Caki2 (cell line): ENCODE measurements around the gene LRP1B. TPM values are rescaled to one million over a fixed set of nuclear protein-coding genes. Genes with fewer than 3 reads are reported as not detected.

ENCODE experiments used
- DNase-seq: peaks from one replicate; pipeline ENCODE4 v3.0.0-alpha.2; 2015; ENCODE audit warnings: low read depth
- in situ Hi-C: cut with HindIII; loops from 2 replicates; pipeline ENCODE4 v1.10.0; 2016; ENCODE audit warnings: low sequenced_read_pairs, low pct_unique_long_range_greater_than_20kb, mixed read lengths
- total RNA-seq: library from RNA; depleted of rRNA; stranded (reverse); fragments of >200 nt; shearing (Covaris generic); gene quantifications from 2 replicates; pipeline ENCODE4 v1.2.3, GENCODE V29; 2014; ENCODE audit warnings: low replicate concordance

Gene LRP1B
- total RNA-seq, 1 experiment from 2014 or later: 0.14 TPM

GRCh38 chr2:141526760-141527159 lies 604.1 kb downstream of the LRP1B start:
- in situ Hi-C loops: no loop called here

DNA sequence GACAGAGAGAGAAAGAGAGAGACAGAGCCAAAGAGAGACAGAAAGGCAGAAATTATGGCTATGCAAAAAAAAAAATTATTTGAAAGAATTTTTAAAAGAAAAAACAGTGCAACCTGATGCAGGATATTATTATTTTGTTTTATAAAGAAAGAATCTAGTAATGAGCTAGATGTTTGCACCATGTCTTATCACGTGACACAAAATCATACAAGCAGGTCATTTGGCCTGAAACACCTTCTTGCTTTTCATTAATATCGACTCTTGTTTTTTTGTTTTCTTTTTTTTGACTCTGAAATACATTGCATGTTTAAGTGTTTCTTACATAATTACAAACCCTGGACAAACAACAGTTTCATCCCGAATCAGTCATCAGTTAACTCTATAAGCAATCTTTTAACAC lies 606.0 kb downstream of the LRP1B start:
- in situ Hi-C loops: no loop called here
- DNase-seq: no peak

More at GRCh38 chr2:141526760-141527159, 604.1 kb downstream of the LRP1B start:
- no peak for DNase-seq

DNA sequence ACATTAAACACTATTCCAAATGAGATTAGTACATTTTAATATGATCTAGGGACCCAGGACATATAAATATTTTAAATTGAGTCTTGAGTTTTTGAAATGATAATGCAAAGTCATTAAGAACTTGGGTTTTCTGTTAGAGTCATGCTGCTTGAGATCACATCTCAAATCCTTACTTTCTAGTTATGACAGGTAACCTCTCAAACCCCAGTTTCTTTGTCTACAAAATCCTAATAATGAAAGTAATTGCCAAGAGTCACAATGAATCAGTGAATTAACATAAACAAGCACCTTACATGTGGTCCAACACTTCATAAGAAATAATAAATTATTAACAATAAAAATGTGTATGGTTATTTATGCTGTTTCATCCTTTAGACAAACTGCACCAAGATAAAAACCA lies 607.6 kb downstream of the LRP1B start:
- DNase-seq: no peak
- in situ Hi-C loops: no loop called here

DNA sequence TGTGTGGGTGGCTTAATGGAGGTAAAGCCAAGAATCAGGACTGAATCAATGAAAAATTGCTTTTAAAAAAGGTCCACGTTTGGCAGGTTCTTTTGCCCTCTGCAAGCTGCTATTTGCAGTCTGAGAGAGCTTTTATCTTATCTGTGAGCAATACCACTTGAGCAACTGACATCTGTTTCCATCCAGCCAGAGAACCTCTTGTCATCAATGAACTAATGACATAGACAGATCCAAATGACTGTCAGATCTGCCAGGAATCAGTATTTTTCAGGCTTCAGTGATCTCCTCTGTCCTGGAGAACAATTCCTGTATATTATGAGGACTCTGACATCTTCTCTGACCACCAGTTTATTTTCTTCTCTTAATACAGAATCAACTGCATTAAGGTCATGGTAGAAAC lies 608.1 kb downstream of the LRP1B start:
- DNase-seq: no peak
- in situ Hi-C loops: no loop called here

- DNase-seq: no peak
- in situ Hi-C loops: no loop called here
These were observed 608.8 kb downstream of the LRP1B start for GRCh38 chr2:141522048-141522447.

DNA sequence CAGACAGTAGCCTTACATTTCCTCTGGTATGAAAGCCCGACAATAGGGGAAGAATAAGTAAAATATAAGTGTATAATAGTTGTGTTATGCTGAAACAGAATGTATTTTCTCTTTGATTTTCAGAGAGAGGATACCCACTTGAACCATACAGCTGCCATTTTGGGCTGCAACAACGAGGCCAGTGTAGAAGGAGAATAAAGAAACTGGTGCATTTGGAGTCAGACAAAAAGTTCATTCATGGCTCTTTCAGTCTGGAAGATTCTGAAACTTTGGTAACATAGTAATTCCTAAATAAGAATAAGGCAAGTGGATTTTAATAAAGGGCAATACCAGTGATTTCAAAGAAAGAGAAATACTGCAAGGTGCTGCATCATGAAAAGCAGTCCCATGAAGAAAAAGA lies 610.9 kb downstream of the LRP1B start:
- DNase-seq: no peak
- in situ Hi-C loops: no loop called here

DNA sequence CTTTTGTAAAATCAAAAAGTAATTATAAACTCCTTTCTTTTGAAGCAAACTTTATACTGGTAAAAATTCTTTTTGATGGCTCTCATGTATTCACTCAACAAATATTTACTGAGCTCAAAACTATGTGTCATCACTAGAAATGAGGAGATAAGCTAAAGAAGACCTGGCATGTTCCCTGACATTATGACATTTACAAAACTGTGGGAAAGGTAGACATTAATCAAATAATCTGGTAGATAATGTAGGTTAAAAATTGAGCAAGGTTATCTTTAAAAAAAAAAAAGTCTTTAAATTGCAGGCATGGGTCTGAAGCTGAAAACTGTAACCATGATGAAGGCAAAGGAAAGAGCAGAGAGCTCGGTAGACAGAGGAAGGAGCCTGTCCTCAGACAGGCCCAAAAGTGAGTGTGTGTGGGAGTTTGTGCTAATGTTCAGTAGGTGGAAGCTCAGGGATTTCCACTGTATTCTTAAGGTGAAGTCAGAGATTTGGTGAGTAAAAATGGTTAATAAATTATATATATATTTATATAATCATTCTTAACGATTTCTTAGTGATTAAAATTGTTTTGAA lies 612.9 kb downstream of the LRP1B start:
- in situ Hi-C loops: no loop called here
- DNase-seq: no peak

DNA sequence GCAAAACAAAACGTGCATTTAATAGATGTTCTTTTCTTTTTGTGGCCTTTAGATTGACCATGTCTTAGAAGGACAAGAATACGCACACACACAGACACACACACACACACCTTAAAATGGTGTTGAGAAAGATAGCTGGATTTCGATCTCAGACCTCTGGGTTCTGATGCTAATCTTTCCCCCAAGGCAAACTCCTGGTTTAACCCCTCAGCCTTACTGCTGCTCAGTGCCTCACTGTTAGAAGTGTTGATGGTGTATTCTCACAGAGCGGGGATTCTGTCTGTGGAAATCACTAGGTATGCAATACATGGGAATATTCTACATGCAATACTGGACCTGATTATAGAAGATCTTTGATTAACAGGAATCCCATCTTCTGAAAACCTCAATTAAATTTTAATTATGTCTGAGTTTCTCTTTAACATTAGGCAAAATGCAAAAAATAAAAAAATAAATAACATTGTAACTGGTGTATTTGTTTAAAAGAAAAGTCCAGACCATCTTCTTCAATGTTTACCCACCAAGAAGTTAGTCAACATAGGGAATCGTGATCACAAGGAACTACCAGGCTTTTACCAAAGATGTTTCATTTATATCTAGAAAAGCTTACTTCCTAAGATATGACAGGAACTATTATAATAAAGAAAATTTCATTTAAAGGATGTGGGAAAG lies 613.5 kb downstream of the LRP1B start:
- in situ Hi-C loops: no loop called here
- DNase-seq: no peak

DNA sequence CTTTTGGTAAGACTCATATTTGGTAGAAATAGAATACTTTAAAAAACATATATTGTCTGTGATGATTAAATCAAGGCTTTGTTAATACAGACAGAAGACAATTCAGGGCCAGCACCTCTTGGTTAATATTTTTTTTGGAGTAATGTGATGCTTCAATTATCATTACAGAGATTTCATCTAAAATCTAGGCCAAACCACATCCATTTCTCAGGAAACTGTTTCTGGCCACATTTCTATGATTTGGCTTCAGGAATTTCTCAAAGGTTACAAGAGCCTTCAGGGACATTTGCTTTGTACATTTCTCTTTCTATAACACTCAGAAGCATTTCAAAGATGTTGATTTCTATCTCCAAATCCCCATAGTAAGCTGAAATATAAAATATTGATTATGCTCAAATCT lies 614.9 kb downstream of the LRP1B start:
- in situ Hi-C loops: no loop called here
- no peak for DNase-seq

DNA sequence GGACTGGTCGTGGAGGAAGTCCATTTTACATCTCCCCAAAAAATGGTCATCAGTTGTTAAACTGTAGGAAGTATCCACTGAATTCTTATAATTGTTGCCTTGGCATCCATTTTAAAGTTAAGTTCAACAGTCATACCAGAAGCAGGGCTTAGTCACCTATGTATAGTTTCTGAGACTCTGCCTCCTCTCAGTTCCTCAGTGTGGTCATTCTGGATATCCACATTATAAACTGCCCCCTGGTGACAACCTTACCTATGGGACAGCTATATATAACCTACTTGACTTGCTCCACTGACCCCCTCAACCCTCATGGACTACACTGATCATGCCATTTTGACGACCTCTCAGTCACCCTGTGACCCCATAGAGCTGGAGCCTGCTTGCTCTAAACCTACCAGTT lies 617.0 kb downstream of the LRP1B start:
- DNase-seq: no peak
- in situ Hi-C loops: no loop called here

DNA sequence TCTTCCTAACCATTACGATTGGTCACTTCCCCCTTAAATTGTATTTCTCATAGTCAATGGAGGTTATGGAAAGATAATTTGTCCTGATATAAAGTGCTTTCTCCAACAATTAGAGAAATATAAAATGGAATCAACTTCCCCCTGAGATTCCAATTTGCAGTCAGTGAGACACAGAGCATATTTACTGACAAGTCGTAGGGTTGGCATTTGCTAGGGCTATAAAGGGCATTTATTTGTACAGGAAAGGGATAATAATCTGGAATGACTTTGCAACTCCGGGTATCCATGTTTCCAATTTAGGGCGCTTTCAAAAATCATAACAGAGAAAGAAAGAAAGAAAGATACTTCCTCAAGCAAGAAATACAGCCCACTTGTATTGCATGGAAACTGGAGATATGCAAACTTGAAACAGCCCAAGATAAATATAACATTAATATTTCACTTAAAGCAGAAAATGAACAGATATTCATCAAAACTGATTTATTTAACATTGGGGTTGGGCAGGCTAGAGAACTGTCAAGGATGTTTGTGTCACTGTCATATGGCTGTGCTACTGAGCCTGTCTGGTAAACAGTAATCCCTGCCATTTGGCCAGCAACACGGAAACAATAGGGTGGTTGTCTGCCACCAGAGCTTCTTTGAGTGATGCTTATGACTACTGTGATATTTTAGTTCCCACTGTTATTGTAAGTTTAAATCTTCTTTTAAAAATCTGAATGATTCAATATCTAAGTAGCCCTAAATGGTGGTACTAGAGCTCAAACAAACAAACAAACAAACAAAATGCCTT lies 621.8 kb downstream of the LRP1B start:
- no peak for DNase-seq
- in situ Hi-C loops: no loop called here

DNA sequence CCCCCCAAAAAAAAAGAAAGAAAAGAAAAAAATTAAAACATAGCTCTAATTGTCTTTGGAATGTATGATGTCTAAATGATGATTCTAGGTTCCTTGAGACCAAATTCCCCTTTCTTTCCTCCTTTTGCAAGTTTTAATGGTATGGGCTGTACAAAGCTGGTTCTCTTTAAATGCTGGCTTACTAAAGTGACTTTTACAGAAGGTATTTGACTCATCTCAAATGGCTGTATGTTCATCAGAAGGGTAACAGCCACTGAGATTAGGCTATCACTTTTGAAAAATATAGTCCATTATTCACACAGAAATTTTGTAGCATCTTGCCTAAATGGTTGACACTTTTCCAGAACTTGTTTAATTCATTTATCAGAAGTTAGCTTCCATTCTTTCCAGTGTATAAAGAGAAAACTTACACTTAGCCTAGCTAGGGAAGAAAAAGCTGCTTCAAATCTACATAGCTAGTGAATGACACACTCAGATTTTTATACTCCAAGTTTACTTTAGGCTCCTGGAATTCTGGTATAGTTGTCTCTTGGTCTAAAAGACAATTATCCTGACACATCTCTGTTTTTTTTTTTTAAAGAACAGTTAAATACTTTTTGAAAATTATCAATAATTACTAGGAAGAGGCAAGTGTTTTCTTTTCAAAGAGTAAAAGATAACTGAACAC lies 622.6 kb downstream of the LRP1B start:
- DNase-seq: no peak
- in situ Hi-C loops: no loop called here

DNA sequence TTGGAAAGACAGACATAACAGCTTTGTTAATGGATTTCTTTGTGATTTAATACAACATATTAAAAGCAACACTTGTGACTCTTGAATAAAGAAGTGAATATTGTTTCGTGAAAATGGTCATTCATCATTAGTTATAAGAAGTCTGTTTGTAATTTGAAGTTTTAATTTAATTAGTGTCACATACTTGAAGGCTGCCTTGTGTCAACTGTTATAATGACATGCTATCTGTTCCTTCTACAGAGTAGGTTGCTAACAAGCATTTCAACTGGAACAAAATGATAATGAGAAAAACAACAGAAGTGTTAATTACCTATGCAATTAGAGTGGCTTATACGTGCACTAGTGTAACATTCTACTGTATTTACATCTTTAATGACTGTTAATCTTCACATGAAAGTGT lies 624.7 kb downstream of the LRP1B start:
- no peak for DNase-seq
- in situ Hi-C loops: no loop called here

DNA sequence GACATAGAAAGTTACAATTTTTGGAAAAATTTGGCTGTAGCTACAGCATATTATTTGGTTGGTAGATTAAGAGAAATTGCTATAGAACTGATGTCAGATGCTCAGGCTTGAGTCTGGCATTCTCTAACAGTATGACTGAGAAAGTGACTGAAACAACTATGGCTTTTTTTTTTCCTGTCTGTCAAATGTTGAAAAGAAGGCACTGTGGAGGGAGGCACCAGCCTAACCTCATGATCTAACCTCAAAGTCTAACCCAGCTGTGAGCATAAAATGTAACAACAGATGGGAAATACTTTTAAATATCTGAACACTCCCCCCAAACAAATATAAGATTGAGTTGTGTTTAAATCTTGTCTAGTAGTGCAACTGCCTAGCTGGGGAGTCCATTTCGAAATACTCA lies 629.1 kb downstream of the LRP1B start:
- no peak for DNase-seq

GRCh38 chr2:141499123-141499522 lies 631.7 kb downstream of the LRP1B start:
- in situ Hi-C loops: no loop called here
- no peak for DNase-seq

More for the DNA sequence above, 629.1 kb downstream of the LRP1B start:
- in situ Hi-C loops: no loop called here

DNA sequence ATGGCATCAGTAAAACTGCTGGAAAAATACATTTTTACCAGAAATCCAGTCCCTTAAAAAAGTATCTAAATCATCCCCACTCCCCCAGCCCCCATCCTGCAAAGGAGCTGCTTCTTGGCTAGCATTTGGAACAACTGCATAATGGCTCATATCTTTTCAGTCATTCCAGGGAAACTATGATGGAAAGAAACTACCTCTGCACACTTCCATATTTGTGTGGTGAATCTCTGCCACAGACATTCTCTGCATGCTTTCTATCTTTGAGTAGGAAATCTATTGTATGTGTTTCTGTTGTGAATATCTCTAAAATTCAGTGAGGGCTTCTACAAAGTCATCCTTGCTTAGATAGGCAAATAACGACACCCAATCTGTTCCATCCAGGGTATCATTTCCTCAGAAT lies 632.3 kb downstream of the LRP1B start:
- DNase-seq: no peak
- in situ Hi-C loops: no loop called here

DNA sequence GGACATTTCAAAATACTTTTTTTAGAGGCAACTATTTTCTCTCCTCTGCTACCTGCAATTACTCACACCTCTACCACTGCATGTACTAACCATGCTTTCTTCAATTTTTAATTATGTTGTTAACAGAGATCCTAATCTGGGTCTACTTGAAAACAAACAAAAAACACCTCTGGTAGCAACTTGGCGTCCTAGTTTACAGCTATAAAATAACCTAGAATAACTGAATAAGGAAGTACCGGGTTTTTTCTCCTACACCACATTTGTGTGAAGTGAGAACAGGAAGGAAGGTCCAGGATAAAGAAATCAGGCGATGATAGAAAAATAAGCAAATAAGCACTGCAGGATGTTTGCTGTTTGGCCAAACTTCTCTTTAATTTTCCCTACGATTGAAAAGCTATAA lies 633.5 kb downstream of the LRP1B start:
- in situ Hi-C loops: no loop called here
- no peak for DNase-seq

DNA sequence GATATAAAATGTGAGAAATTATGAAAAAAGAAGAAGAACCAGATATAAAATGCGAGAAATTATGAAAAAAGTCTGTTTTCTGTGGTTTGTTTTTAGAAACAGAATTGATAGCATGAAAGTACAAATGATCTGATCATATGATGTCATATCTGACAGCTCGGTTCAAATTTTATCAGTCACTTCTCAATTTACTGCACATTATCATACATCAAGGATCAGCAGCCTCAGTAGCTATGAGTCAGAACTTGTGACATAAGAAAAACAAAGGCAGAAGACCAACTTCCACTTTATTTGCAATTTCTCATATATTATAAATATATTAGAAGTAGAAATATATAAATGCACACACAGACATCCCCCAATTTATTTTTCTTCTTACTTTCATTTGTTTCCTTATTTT lies 634.0 kb downstream of the LRP1B start:
- DNase-seq: no peak
- in situ Hi-C loops: no loop called here

DNA sequence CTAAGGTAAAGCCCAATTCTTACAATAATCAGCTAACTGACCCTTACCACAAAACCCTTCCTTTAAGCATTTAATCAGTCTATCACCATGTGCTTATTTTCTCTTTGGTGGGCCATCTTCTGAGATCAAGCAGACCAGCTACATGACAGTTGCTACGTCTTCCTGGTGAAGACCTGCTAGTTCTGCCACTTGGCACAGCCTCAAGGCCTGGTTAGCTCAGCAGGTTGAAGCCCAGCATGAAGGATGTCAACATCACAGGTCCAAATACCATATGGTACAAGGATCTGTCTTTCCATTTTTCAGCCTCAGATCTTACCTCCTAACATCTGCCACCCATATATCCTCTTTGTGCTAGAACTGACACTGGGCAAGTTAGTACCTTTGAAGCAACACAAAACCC lies 636.9 kb downstream of the LRP1B start:
- DNase-seq: no peak
- in situ Hi-C loops: no loop called here
